Neural cell (in vitro differentiated cells): ENCODE results near the gene COL25A1.

Experiments used
- CTCF ChIP-seq: fragments of 450-650 bp; IDR thresholded peaks from 2 replicates; pipeline ENCODE4 v1.5.1; 2014; ENCODE audit warnings: antibody characterized with exemption, mild to moderate bottlenecking, moderate library complexity; ENCODE audit not compliant: poor library complexity, severe bottlenecking
- TAF1 ChIP-seq: IDR thresholded peaks from 2 replicates; pipeline ENCODE4 v1.6.1; 2012; ENCODE audit warnings: low read depth

- TF ChIP-seq TAF1: no peak
- TF ChIP-seq CTCF: no peak
Observed at GRCh38 chr4:109199585-109199984, 102.9 kb downstream of the COL25A1 start.
